HG02973 (cell line): ENCODE results near the gene MKRN1.
"Not testable (repeated sequence)": the region's sequence is repeated elsewhere in the genome, so short reads cannot be mapped to it uniquely, and the experiment has no call there.

Source experiments
- ATAC-seq: cut with Tn5 transposase; IDR thresholded peaks from one replicate; pipeline ENCODE4 v1.9.1; 2021; ENCODE audit warnings: moderate library complexity; ENCODE audit not compliant: unreplicated experiment

MKRN1 gene

GRCh38 chr7:140485500-140486265 is 6.4 kb upstream of the MKRN1 start:
- no peak for ATAC-seq

- ATAC-seq = no peak
These were observed 5.7 kb upstream of the MKRN1 start for GRCh38 chr7:140484951-140485499.

- no peak for ATAC-seq
These were observed 5.2 kb upstream of the MKRN1 start for GRCh38 chr7:140484479-140484878.

- no peak for ATAC-seq
These were observed 407 bp upstream of the MKRN1 start for GRCh38 chr7:140479739-140480084.

GRCh38 chr7:140478246-140479061 is 851 bp downstream of the MKRN1 start:
- ATAC-seq = peak; percentile 33

- ATAC-seq = no peak
These were observed 2.5 kb downstream of the MKRN1 start for GRCh38 chr7:140476698-140477261.

GRCh38 chr7:140475747-140476333 is 3.5 kb downstream of the MKRN1 start:
- no peak for ATAC-seq

GRCh38 chr7:140463111-140463510 is 16.2 kb downstream of the MKRN1 start:
- no peak for ATAC-seq

GRCh38 chr7:140458916-140459315 is 20.4 kb downstream of the MKRN1 start:
- no peak for ATAC-seq

GRCh38 chr7:140458201-140458600 is 21.1 kb downstream of the MKRN1 start:
- ATAC-seq = no peak

GRCh38 chr7:140456551-140457051 is 22.7 kb downstream of the MKRN1 start:
- no peak for ATAC-seq

- ATAC-seq = no peak
These were observed 23.6 kb downstream of the MKRN1 start for GRCh38 chr7:140455743-140456142.

GRCh38 chr7:140454657-140455015 is 24.7 kb downstream of the MKRN1 start:
- ATAC-seq = no peak

- ATAC-seq = not testable (repeated sequence)
These were observed 25.3 kb downstream of the MKRN1 start for GRCh38 chr7:140453785-140454656.

GRCh38 chr7:140453273-140453672 is 26.0 kb downstream of the MKRN1 start:
- no peak for ATAC-seq

GRCh38 chr7:140451716-140452115 is 27.6 kb downstream of the MKRN1 start:
- ATAC-seq = no peak

- ATAC-seq = no peak
These were observed 30.4 kb downstream of the MKRN1 start for GRCh38 chr7:140448781-140449480.

GRCh38 chr7:140447841-140448240 is 31.5 kb downstream of the MKRN1 start:
- ATAC-seq = no peak

GRCh38 chr7:140446467-140446866 is 32.8 kb downstream of the MKRN1 start:
- ATAC-seq = no peak

GRCh38 chr7:140441519-140441918 is 37.8 kb downstream of the MKRN1 start:
- ATAC-seq = no peak
